ENCODE data around the gene CAMK4. TPM values are rescaled to one million over a fixed set of nuclear protein-coding genes. Genes with fewer than 3 reads are reported as not detected.

Gene CAMK4
- total RNA-seq, 4 donors from 2014 or later, result 0.75 to 5.6 (median 4.7) TPM

DNA sequence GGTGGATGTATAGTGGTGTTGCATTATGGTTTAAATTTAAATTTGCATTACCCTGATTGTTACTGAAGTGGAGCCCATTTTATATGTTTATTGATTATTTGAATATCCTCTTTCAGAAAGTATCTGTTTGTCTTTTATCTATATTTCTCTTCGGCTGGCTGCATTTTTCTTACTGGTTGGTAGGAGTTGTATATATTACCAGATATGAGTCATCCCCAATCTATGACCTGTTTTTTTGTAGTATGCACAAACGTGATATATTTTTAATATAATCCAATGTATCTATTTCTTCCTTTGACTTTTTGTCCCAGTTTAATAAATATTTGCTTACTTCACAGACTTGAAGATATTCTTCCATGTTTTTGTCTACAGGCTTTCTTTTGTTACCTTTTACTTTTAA lies 29.3 kb upstream of the CAMK4 start:
- intact Hi-C loops (cut with DNase I; ENCODE audit: low total_unique reads) (no loop called here), in situ Hi-C loops (cut with MboI; ENCODE audit: low pct_ligation_motif_present in 1 of 4, low pct_unique_long_range_greater_than_20kb in 1 of 4, low sequenced_read_pairs in 3 of 4) (no loop called here)
- 40 to 51% methylated on average over 2 of the region's 2 CpGs for WGBS, 2 donors (ENCODE audit: low coverage in 1 of 2)
- Histone ChIP-seq H3K27me3 (no peaks in the 10 kb centered on the region), H3K4me1 (no peaks in the 10 kb centered on the region), H3K9me3 (no peaks in the 10 kb centered on the region), H3K27ac (no peak overlapping the region), H3K36me3 (no peaks in the 10 kb centered on the region), H3K4me3 (no peak overlapping the region)
- TF ChIP-seq EP300 (IDR thresholded peaks at IDR 0.05; ENCODE audit: low read depth), result no peak
- TF ChIP-seq POLR2A (IDR thresholded peaks at IDR 0.05), result no peak
- TF ChIP-seq, protein P1, sequence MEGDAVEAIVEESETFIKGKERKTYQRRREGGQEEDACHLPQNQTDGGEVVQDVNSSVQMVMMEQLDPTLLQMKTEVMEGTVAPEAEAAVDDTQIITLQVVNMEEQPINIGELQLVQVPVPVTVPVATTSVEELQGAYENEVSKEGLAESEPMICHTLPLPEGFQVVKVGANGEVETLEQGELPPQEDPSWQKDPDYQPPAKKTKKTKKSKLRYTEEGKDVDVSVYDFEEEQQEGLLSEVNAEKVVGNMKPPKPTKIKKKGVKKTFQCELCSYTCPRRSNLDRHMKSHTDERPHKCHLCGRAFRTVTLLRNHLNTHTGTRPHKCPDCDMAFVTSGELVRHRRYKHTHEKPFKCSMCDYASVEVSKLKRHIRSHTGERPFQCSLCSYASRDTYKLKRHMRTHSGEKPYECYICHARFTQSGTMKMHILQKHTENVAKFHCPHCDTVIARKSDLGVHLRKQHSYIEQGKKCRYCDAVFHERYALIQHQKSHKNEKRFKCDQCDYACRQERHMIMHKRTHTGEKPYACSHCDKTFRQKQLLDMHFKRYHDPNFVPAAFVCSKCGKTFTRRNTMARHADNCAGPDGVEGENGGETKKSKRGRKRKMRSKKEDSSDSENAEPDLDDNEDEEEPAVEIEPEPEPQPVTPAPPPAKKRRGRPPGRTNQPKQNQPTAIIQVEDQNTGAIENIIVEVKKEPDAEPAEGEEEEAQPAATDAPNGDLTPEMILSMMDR (IDR thresholded peaks at IDR 0.05), result no peak
- no peak for TF ChIP-seq POLR2AphosphoS5 (IDR thresholded peaks at IDR 0.05)
- DNase-seq, result no peak

DNA sequence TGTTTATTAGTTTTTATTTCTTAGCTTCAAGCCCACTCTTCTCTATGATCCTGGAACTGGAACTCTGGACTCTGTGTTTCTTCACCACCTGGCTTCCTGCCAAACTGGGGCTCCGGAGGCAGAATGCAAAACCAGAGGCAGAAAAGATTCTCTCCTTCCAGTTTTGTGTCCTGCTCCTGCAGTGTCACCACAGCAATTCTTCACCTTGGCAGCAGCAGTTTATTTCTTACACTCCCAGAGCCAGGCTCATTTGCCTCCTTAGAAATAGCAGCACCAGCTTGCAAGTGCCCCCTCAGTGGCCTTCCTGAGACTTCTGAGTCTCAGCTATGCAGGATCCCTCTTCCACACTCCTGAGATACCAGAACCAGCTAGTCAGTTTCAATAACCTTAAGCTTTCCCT lies 26.7 kb upstream of the CAMK4 start:
- DNase-seq, result no peak
- H3K4me1 ChIP-seq, result no peaks in the 10 kb centered on the region
- no peak overlapping the region for H3K27ac ChIP-seq
- in situ Hi-C loops (cut with MboI; ENCODE audit: low pct_ligation_motif_present in 1 of 4, low pct_unique_long_range_greater_than_20kb in 1 of 4, low sequenced_read_pairs in 3 of 4), result no loop called here
- H3K27me3 ChIP-seq, result no peaks in the 10 kb centered on the region
- WGBS, 2 donors (ENCODE audit: low coverage in 1 of 2), result 12 to 14% methylated on average over 1 of the region's 1 CpG
- H3K36me3 ChIP-seq, result no peaks in the 10 kb centered on the region
- no peaks in the 10 kb centered on the region for H3K9me3 ChIP-seq
- intact Hi-C loops (cut with DNase I; ENCODE audit: low total_unique reads), result no loop called here
- no peak for TF ChIP-seq POLR2AphosphoS5 (IDR thresholded peaks at IDR 0.05)
- TF ChIP-seq POLR2A (IDR thresholded peaks at IDR 0.05), result no peak
- TF ChIP-seq, protein P1 (IDR thresholded peaks at IDR 0.05), result no peak
- TF ChIP-seq EP300 (IDR thresholded peaks at IDR 0.05; ENCODE audit: low read depth), result no peak
- no peak overlapping the region for H3K4me3 ChIP-seq

DNA sequence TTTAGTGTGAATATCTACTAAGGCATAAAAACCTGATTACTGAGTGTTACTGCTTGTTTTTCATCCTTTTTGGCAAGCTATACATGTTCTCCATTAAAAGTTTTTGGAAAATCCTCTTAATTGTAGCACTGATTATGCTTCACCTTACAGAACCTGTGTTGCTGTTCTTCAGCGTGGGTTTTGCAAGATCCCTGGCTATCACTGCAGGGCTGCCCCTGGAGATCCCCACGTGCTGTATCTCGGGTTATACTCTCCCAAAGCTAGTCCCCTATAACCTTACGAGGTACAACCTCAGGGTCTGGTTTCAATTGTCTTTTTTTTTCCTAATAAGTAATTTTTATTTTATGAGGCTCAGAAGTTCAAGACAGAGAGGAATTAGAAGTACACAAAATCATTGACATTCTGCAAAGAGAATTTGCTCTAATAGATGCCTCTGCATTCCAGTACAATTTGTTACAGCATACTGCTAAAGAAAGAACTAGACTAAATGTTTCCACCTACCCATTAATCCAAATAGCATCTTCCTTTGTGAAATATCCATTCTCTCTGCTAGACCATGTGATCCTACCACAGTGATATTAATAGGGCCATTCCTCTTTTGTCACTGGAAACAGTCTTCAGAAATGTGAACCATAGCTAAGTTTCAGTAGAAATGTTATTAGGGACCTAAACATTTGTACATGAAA lies 25.8 kb upstream of the CAMK4 start:
- WGBS, 2 donors (ENCODE audit: low coverage in 1 of 2), result 56 to 83% methylated on average over 1 to 4 of the region's 4 CpGs
- no peaks in the 10 kb centered on the region for H3K27me3 ChIP-seq
- no peak overlapping the region for H3K27ac ChIP-seq
- TF ChIP-seq POLR2A (IDR thresholded peaks at IDR 0.05) (no peak), EP300 (IDR thresholded peaks at IDR 0.05; ENCODE audit: low read depth) (no peak), POLR2AphosphoS5 (IDR thresholded peaks at IDR 0.05) (no peak)
- TF ChIP-seq, protein P1 (IDR thresholded peaks at IDR 0.05), result no peak
- intact Hi-C loops (cut with DNase I; ENCODE audit: low total_unique reads) (no loop called here), in situ Hi-C loops (cut with MboI; ENCODE audit: low pct_ligation_motif_present in 1 of 4, low pct_unique_long_range_greater_than_20kb in 1 of 4, low sequenced_read_pairs in 3 of 4) (no loop called here)
- no peaks in the 10 kb centered on the region for H3K4me1 ChIP-seq
- no peaks in the 10 kb centered on the region for H3K36me3 ChIP-seq
- DNase-seq, result no peak
- H3K4me3 ChIP-seq, result no peak overlapping the region
- H3K9me3 ChIP-seq, result no peaks in the 10 kb centered on the region

DNA sequence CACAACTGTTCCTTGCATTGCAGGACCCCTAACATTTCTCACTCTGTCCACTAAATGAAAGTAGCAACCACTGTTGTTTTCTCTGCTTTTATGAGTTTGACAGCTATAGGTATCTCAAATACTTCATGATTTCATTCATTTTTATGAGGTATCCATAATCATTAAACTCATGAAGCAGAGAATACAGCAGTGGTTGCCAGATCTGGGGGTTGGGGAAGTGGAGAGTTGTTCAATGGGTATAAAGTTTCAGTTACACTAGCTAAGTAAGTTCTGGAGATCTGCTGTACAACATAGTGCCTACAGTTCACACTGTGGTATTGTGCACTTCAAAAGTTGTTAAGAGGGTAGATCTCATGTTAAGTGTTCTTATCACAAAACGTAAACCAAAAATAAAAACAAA lies 23.4 kb upstream of the CAMK4 start:
- Histone ChIP-seq H3K4me3 (no peak overlapping the region), H3K4me1 (no peaks in the 10 kb centered on the region), H3K27me3 (no peaks in the 10 kb centered on the region), H3K9me3 (no peaks in the 10 kb centered on the region), H3K27ac (no peak overlapping the region), H3K36me3 (no peaks in the 10 kb centered on the region)
- no peak for TF ChIP-seq POLR2A (IDR thresholded peaks at IDR 0.05)
- TF ChIP-seq, protein P1 (IDR thresholded peaks at IDR 0.05), result no peak
- TF ChIP-seq EP300 (IDR thresholded peaks at IDR 0.05; ENCODE audit: low read depth), result no peak
- TF ChIP-seq POLR2AphosphoS5 (IDR thresholded peaks at IDR 0.05), result no peak
- intact Hi-C loops (cut with DNase I; ENCODE audit: low total_unique reads) (no loop called here), in situ Hi-C loops (cut with MboI; ENCODE audit: low pct_ligation_motif_present in 1 of 4, low pct_unique_long_range_greater_than_20kb in 1 of 4, low sequenced_read_pairs in 3 of 4) (no loop called here)
- 50 to 70% methylated on average over 1 of the region's 1 CpG for WGBS, 2 donors (ENCODE audit: low coverage in 1 of 2)
- DNase-seq, result no peak

Data from transverse colon (tissue), 4 donors.